CD8-positive, alpha-beta memory T cell (primary cell): ENCODE measurements around the gene POU2F1. TPM values are rescaled to one million over a fixed set of nuclear protein-coding genes. Genes with fewer than 3 reads are reported as not detected.

Source experiments
- CTCF ChIA-PET: fragments of 350-600 bp; sonication (Branson Sonifier 250); formaldehyde crosslinking; loops from one replicate; lab custom pipeline; 2021; ENCODE audit warnings: antibody characterized with exemption; lab: Charles Lee
- POLR2A ChIA-PET: fragments of 350-600 bp; sonication (Branson Sonifier 250); formaldehyde crosslinking; loops from one replicate; lab custom pipeline; 2021; ENCODE audit warnings: antibody characterized with exemption; lab: Charles Lee
- DNase-seq, 5 donors: peaks; one replicate each; pipeline versions ENCODE4 v3.0.0 to v3.0.0-alpha.2; 2020 to 2022; ENCODE audit warnings: mixed read lengths in 1 of 5
- H3K27ac ChIP-seq: one replicate; pipeline ENCODE4 v1.7.0; 2013; ENCODE audit warnings: low read depth, mild to moderate bottlenecking, low read length, moderate library complexity
- H3K27me3 ChIP-seq: 2 replicates; pipeline ENCODE4 v1.7.0; 2013; ENCODE audit warnings: low read length, mild to moderate bottlenecking; ENCODE audit not compliant: insufficient read depth, poor library complexity, severe bottlenecking
- H3K36me3 ChIP-seq: 2 replicates; pipeline ENCODE4 v1.7.0; 2013; ENCODE audit warnings: mild to moderate bottlenecking, low read length, moderate library complexity; ENCODE audit not compliant: insufficient read depth
- H3K4me1 ChIP-seq: 2 replicates; pipeline ENCODE4 v1.7.0; 2013; ENCODE audit warnings: mild to moderate bottlenecking, low read length, moderate library complexity; ENCODE audit not compliant: insufficient read depth
- H3K4me3 ChIP-seq: 2 replicates; pipeline ENCODE4 v1.7.0; 2013; ENCODE audit warnings: mild to moderate bottlenecking, low read length
- H3K9me3 ChIP-seq: 2 replicates; pipeline ENCODE4 v1.7.0; 2013; ENCODE audit warnings: mild to moderate bottlenecking, low read length
- H3K27ac Mint-ChIP-seq, 8 donors: one replicate each; pipeline ENCODE4 v1.8.0; 2020 to 2021; ENCODE audit warnings: mixed read lengths in 8 of 8, mild to moderate bottlenecking in 6 of 8, inconsistent platforms in 3 of 8, moderate library complexity in 3 of 8
- H3K27me3 Mint-ChIP-seq, 2 donors: one replicate each; pipeline ENCODE4 v1.8.0; 2020 to 2021; ENCODE audit warnings: mixed read lengths in 2 of 2, mild to moderate bottlenecking in 1 of 2, moderate library complexity in 1 of 2
- H3K36me3 Mint-ChIP-seq, 3 donors: one replicate each; pipeline ENCODE4 v1.8.0; 2020 to 2021; ENCODE audit warnings: mixed read lengths in 3 of 3, inconsistent platforms in 1 of 3, mild to moderate bottlenecking in 1 of 3
- H3K4me1 Mint-ChIP-seq, 3 donors: one replicate each; pipeline ENCODE4 v1.8.0; 2020 to 2021; ENCODE audit warnings: mixed read lengths in 3 of 3, inconsistent platforms in 1 of 3, mild to moderate bottlenecking in 1 of 3
- H3K4me3 Mint-ChIP-seq, 7 donors: one replicate each; pipeline ENCODE4 v1.8.0; 2020 to 2021; ENCODE audit warnings: mixed read lengths in 7 of 7, mild to moderate bottlenecking in 6 of 7, moderate library complexity in 4 of 7, inconsistent platforms in 2 of 7
- H3K9me3 Mint-ChIP-seq, 5 donors: one replicate each; pipeline ENCODE4 v1.8.0; 2020 to 2022; ENCODE audit warnings: mixed read lengths in 5 of 5, mild to moderate bottlenecking in 3 of 5, moderate library complexity in 2 of 5, inconsistent platforms in 1 of 5
- polyA plus RNA-seq: library from polyadenylated mRNA; unstranded; fragments of 300-500 nt; fragmentation: Illumina TruSeq; gene quantifications from one replicate; pipeline ENCODE4 v1.2.3, GENCODE V29; 2021
- total RNA-seq, 2 experiments: library from RNA; stranded (reverse); gene quantifications; one replicate each; pipeline ENCODE4 v1.2.3, GENCODE V29; 2021

Gene POU2F1
- total and polyA plus RNA-seq, 3 experiments from 2014 or later, result 11.8 to 13.5 (median 12.3) TPM

- Mint-ChIP-seq H3K36me3 (peaks cover 7 to 86% (median 15%) of the 10 kb centered on the region in 3 donors), H3K9me3 (no peaks in the 10 kb centered on the region), H3K4me3 (peak overlapping the region in 2 of 7 donors; percentile 5 to 58), H3K27me3 (peaks cover 0 to under 1% of the 10 kb centered on the region in 2 donors), H3K4me1 (peaks cover 81 to 92% (median 91%) of the 10 kb centered on the region in 3 donors), H3K27ac (peak overlapping the region; percentile 21 to 87 (median 78))
- POLR2A ChIA-PET, result interaction anchor here (0.6 to 2.3 kb wide), 2 partner anchors 14 to 76 kb away, joined by 3 to 8 read pairs; partner anchors contain the start of gene CD247
- Histone ChIP-seq H3K9me3 (no peaks in the 10 kb centered on the region), H3K27ac (no peak overlapping the region), H3K36me3 (peaks cover 53% of the 10 kb centered on the region), H3K4me1 (peaks cover 81% of the 10 kb centered on the region), H3K4me3 (no peak overlapping the region), H3K27me3 (no peaks in the 10 kb centered on the region)
- DNase-seq, result no peak
- CTCF ChIA-PET, result interaction anchor here (1.0 to 2.5 kb wide), 6 partner anchors 9 to 77 kb away, joined by 3 to 9 read pairs (median 4); partner anchors contain the start of gene CD247
Observed at GRCh38 chr1:167441222-167441621, 220.5 kb downstream of the POU2F1 start.

DNA sequence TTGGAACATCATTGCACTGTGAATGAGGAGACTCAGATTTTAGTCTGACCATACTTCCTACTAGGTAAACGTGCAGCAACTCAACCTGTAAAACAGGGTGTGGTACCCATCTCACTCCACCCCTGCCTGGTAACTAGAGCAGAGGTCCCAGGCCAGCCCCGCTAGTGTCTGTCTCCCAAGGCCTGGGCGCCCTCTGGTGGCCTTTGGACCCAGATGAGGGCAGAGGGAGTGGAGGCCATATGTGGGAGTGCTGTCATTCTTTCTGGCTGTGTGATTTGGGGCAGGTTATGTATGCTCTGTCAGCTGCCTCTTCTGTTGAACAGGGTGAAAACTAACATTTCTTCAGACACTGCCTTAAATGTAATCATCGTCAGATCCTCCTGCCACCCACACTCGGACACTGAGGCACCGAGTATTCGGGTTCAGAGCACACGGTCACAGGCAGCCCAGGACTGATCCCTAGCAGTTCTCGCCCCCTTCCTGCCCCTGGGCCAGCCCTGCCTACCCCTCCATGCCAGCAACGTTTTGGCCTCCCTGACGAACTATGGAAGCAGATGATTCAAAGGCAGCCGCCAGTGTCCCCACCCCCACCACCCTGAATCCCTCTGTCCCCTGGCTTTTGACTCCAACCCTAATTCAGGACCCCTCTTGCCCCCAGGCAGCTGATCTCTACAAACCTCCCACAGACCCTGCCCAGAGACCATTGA lies 221.6 kb downstream of the POU2F1 start:
- peaks cover 0 to 2% of the 10 kb centered on the region in 2 donors for H3K27me3 Mint-ChIP-seq
- H3K9me3 Mint-ChIP-seq, result no peaks in the 10 kb centered on the region

DNA sequence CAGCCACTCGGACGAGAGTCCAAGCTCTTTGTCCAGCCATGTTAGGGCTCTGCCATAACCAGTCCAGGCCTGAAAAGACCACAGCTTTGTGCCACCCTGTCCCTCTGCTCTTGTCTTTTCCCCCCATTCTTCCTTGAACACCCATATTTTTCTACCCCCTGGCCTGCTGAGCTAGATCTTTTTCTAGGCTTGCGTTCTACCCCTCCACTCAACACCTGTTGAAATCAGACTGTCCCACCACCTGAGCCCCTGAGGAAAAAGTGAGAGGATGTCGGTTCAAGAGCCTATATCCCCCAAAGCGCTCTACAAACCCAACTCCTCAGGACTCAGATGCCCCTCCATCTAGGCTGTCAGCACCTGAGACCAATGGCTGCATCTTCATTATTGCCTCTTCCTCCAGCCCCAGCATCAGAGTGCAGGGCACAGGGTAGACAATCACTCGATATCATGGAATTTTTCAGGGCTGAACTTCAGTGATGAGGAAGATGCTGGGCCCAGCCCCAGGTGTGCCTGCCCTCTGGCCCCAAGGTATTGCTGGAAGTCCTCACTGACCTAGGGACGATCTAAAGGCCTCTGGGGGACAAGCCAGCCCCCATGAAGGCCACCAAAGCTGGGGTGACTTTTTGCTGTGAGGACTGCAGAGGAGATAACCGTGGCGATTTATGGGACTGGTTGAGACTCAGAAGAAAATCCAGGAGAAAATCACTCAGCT lies 222.3 kb downstream of the POU2F1 start:
- H3K9me3 ChIP-seq, result no peaks in the 10 kb centered on the region
- H3K27me3 ChIP-seq, result no peaks in the 10 kb centered on the region
- peaks cover 40% of the 10 kb centered on the region for H3K36me3 ChIP-seq
- peaks cover 0 to 2% of the 10 kb centered on the region in 2 donors for H3K27me3 Mint-ChIP-seq
- H3K4me3 Mint-ChIP-seq, result peak overlapping the region in 2 of 7 donors; percentile 28 to 73
- no peak overlapping the region for H3K4me3 ChIP-seq
- no peak for DNase-seq
- H3K9me3 Mint-ChIP-seq, result no peaks in the 10 kb centered on the region
- POLR2A ChIA-PET, result interaction anchor here (1.0 to 1.1 kb wide), 2 partner anchors 73 to 223 kb away, joined by 3 read pairs; no protein-coding TSS in a partner anchor
- H3K4me1 Mint-ChIP-seq, result peaks cover 82 to 91% (median 91%) of the 10 kb centered on the region in 3 donors
- H3K27ac Mint-ChIP-seq, result peak overlapping the region; percentile 62 to 95 (median 84)
- no peak overlapping the region for H3K27ac ChIP-seq
- CTCF ChIA-PET, result interaction anchor here (0.6 to 2.5 kb wide), 8 partner anchors 11 to 175 kb away, joined by 3 to 8 read pairs (median 4); no protein-coding TSS in a partner anchor
- peaks cover 82% of the 10 kb centered on the region for H3K4me1 ChIP-seq
- H3K36me3 Mint-ChIP-seq, result peaks cover 0 to 76% (median 11%) of the 10 kb centered on the region in 3 donors

More for the DNA sequence above, 221.6 kb downstream of the POU2F1 start:
- peak overlapping the region; percentile 62 to 95 (median 84) for H3K27ac Mint-ChIP-seq
- Histone ChIP-seq H3K9me3 (no peaks in the 10 kb centered on the region), H3K4me3 (no peak overlapping the region), H3K27ac (no peak overlapping the region), H3K36me3 (peaks cover 43% of the 10 kb centered on the region), H3K27me3 (no peaks in the 10 kb centered on the region), H3K4me1 (peaks cover 81% of the 10 kb centered on the region)
- peaks cover 0 to 79% (median 11%) of the 10 kb centered on the region in 3 donors for H3K36me3 Mint-ChIP-seq
- peak; percentile 74 to 83 (median 78) for DNase-seq
- ChIA-PET POLR2A (interaction anchor here (1.0 kb wide), 1 partner anchor 222 kb away, joined by 3 read pairs; no protein-coding TSS in a partner anchor), CTCF (interaction anchor here (0.6 to 2.5 kb wide), 9 partner anchors 11 to 88 kb away, joined by 3 to 8 read pairs (median 4); no protein-coding TSS in a partner anchor)
- peak overlapping the region in 6 of 7 donors; percentile 1 to 73 (median 9) for H3K4me3 Mint-ChIP-seq
- peaks cover 82 to 91% (median 91%) of the 10 kb centered on the region in 3 donors for H3K4me1 Mint-ChIP-seq

DNA sequence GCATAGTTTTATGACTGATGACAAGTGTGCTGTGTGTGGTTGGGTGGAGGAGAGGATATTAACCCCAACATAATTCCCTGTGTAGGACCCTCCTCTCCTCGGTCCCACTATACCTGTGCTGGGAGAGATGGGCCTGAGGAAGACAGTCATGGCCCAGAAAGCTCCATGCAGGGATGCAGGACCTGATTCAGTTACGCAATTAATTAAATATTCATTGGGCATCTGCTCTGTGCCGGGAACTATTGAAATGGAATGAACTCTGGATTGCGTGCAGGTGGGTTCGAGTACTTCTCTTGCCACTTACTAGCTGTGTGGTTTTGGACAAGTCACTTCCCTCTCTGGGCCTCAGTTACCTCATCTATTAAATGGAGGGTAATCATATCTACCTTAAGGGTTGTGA lies 223.1 kb downstream of the POU2F1 start:
- Mint-ChIP-seq H3K9me3 (no peaks in the 10 kb centered on the region), H3K4me3 (peak overlapping the region in 1 of 7 donors; percentile 36), H3K36me3 (peaks cover 0 to 69% (median 11%) of the 10 kb centered on the region in 3 donors), H3K27ac (peak overlapping the region in 7 of 8 donors; percentile 59 to 92 (median 80)), H3K27me3 (peaks cover 0 to 2% of the 10 kb centered on the region in 2 donors), H3K4me1 (peaks cover 82 to 91% (median 91%) of the 10 kb centered on the region in 3 donors)
- H3K4me3 ChIP-seq, result no peak overlapping the region
- no peaks in the 10 kb centered on the region for H3K27me3 ChIP-seq
- ChIA-PET POLR2A (interaction anchor here (1.0 to 1.1 kb wide), 2 partner anchors 71 to 73 kb away, joined by 3 read pairs; no protein-coding TSS in a partner anchor), CTCF (interaction anchor here (0.8 to 1.8 kb wide), 5 partner anchors 31 to 176 kb away, joined by 3 to 8 read pairs (median 3); no protein-coding TSS in a partner anchor)
- no peak overlapping the region for H3K27ac ChIP-seq
- H3K4me1 ChIP-seq, result peaks cover 82% of the 10 kb centered on the region
- H3K36me3 ChIP-seq, result peaks cover 32% of the 10 kb centered on the region
- no peaks in the 10 kb centered on the region for H3K9me3 ChIP-seq
- DNase-seq, result no peak

GRCh38 chr1:167446966-167447365 lies 226.3 kb downstream of the POU2F1 start:
- Histone ChIP-seq H3K4me1 (peaks cover 79% of the 10 kb centered on the region), H3K27me3 (no peaks in the 10 kb centered on the region), H3K27ac (peak overlapping the region; percentile 59), H3K9me3 (no peaks in the 10 kb centered on the region), H3K36me3 (peaks cover 13% of the 10 kb centered on the region), H3K4me3 (peak overlapping the region; percentile 54)
- Mint-ChIP-seq H3K27me3 (peaks cover 0 to 2% of the 10 kb centered on the region in 2 donors), H3K27ac (peak overlapping the region; percentile 81 to 99 (median 96)), H3K9me3 (no peaks in the 10 kb centered on the region), H3K36me3 (peaks cover 0 to 44% (median 3%) of the 10 kb centered on the region in 3 donors), H3K4me3 (peak overlapping the region; percentile 20 to 92 (median 83)), H3K4me1 (peaks cover 78 to 93% (median 86%) of the 10 kb centered on the region in 3 donors)
- DNase-seq, result no peak
- ChIA-PET POLR2A (interaction anchor here (0.5 to 2.8 kb wide), 14 partner anchors 8 to 537 kb away, joined by 3 to 27 read pairs (median 6); partner anchors contain the start of genes CD247 and POU2F1), CTCF (interaction anchor here (0.7 to 2.8 kb wide), 8 partner anchors 9 to 227 kb away, joined by 3 to 19 read pairs (median 5); partner anchors contain the start of genes CD247 and POU2F1)

GRCh38 chr1:167447521-167448136 lies 226.9 kb downstream of the POU2F1 start:
- H3K4me1 Mint-ChIP-seq, result peaks cover 78 to 93% (median 86%) of the 10 kb centered on the region in 3 donors
- ChIA-PET POLR2A (interaction anchor here (0.5 to 2.8 kb wide), 16 partner anchors 8 to 537 kb away, joined by 3 to 27 read pairs (median 6); partner anchors contain the start of genes CD247 and POU2F1), CTCF (interaction anchor here (0.7 to 2.8 kb wide), 10 partner anchors 10 to 228 kb away, joined by 3 to 19 read pairs (median 4); partner anchors contain the start of genes CD247 and POU2F1)
- H3K4me3 ChIP-seq, result peak overlapping the region; percentile 54
- H3K27me3 ChIP-seq, result no peaks in the 10 kb centered on the region
- DNase-seq, result peak; percentile 52 to 81 (median 71)
- peaks cover 79% of the 10 kb centered on the region for H3K4me1 ChIP-seq
- H3K9me3 Mint-ChIP-seq, result no peaks in the 10 kb centered on the region
- peak overlapping the region; percentile 22 to 92 (median 83) for H3K4me3 Mint-ChIP-seq
- H3K36me3 Mint-ChIP-seq, result peaks cover 0 to 43% (median 3%) of the 10 kb centered on the region in 3 donors
- peak overlapping the region; percentile 81 to 99 (median 96) for H3K27ac Mint-ChIP-seq
- H3K9me3 ChIP-seq, result no peaks in the 10 kb centered on the region
- H3K36me3 ChIP-seq, result peaks cover 13% of the 10 kb centered on the region
- peaks cover 0 to 2% of the 10 kb centered on the region in 2 donors for H3K27me3 Mint-ChIP-seq
- H3K27ac ChIP-seq, result peak overlapping the region; percentile 59
